Measurements from ENCODE around the gene GRB7. TPM values are rescaled to one million over a fixed set of nuclear protein-coding genes. Genes with fewer than 3 reads are reported as not detected.

Gene GRB7
- total and polyA plus RNA-seq, 2 experiments from 2014 or later, result 12.8 to 28.9 TPM

DNA sequence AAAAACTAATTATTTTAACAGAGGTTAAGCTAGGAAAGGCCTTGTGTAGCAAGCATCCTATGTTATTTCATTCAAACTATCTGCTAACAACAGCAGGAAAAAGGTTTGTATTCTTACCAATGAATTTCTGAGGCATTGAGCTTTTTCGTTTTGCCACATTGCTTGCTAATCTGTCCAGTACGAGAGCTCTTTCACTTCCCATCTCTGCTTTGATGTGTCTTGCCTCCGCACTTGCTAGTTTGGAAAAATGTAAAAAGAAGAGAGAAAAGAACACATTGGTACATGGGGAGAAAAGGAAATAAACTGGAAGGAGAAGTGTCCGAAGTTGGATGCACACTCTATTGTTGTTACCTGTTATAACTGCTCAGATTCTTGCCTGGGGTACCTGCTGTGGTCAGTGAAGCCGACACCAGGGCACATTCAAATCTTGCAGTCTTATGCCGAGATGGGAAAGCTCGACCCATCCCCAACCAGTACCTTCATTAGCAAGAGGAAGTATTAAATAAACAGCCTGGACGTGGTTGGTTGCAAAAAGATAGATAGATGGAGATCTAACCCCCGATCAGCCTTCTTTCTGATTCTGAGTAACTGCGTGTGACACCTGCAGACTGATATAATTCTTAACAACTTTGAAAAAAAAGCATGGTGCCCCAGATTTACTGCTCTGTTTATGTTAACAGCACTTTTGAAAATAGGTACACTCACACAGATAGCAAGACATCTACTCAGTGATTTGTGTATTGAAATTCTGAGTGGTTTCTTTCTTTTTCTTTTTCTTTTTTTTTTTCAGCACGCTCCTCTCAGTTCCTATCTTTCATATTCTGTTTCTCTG lies 40.0 kb downstream of the GRB7 start (continued):
- no peak for TF ChIP-seq ZNF462 (CRISPR knock-in tag; IDR thresholded peaks at IDR 0.05)
- no peak for TF ChIP-seq ZNF114 (CRISPR knock-in tag; IDR thresholded peaks at IDR 0.05)
- no peak for TF ChIP-seq ZNF331 (CRISPR knock-in tag; IDR thresholded peaks at IDR 0.05; ENCODE audit: low read depth)
- TF ChIP-seq, protein P1, sequence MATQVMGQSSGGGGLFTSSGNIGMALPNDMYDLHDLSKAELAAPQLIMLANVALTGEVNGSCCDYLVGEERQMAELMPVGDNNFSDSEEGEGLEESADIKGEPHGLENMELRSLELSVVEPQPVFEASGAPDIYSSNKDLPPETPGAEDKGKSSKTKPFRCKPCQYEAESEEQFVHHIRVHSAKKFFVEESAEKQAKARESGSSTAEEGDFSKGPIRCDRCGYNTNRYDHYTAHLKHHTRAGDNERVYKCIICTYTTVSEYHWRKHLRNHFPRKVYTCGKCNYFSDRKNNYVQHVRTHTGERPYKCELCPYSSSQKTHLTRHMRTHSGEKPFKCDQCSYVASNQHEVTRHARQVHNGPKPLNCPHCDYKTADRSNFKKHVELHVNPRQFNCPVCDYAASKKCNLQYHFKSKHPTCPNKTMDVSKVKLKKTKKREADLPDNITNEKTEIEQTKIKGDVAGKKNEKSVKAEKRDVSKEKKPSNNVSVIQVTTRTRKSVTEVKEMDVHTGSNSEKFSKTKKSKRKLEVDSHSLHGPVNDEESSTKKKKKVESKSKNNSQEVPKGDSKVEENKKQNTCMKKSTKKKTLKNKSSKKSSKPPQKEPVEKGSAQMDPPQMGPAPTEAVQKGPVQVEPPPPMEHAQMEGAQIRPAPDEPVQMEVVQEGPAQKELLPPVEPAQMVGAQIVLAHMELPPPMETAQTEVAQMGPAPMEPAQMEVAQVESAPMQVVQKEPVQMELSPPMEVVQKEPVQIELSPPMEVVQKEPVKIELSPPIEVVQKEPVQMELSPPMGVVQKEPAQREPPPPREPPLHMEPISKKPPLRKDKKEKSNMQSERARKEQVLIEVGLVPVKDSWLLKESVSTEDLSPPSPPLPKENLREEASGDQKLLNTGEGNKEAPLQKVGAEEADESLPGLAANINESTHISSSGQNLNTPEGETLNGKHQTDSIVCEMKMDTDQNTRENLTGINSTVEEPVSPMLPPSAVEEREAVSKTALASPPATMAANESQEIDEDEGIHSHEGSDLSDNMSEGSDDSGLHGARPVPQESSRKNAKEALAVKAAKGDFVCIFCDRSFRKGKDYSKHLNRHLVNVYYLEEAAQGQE (IDR thresholded peaks at IDR 0.05; ENCODE audit: unreplicated experiment), result no peak

Data from GM23338 (cell line).